BLaER1 treated with 17β-estradiol and CSF1 and Interleukin-3, amounts not matched to agents 10 nM and 100 nM (cell line): ENCODE measurements around the gene FHIT.

ENCODE experiments used
- H3K27ac ChIP-seq, 11 experiments: shearing (Covaris generic); formaldehyde crosslinking; 2 replicates each; pipeline ENCODE4 v1.8.1; 2022
- H3K27me3 ChIP-seq, 11 experiments: shearing (Covaris generic); formaldehyde crosslinking; 2 replicates each; pipeline ENCODE4 v1.8.1; 2022
- H3K36me3 ChIP-seq, 11 experiments: shearing (Covaris generic); formaldehyde crosslinking; 2 replicates each; pipeline ENCODE4 v1.8.1; 2022
- H3K4me1 ChIP-seq, 10 experiments: shearing (Covaris generic); formaldehyde crosslinking; 2 replicates each; pipeline ENCODE4 v1.8.1; 2022
- H3K4me2 ChIP-seq, 11 experiments: shearing (Covaris generic); formaldehyde crosslinking; 2 replicates each; pipeline ENCODE4 v1.8.1; 2022
- H3K4me3 ChIP-seq, 10 experiments: shearing (Covaris generic); formaldehyde crosslinking; 2 replicates each; pipeline ENCODE4 v1.8.1; 2022
- H3K9ac ChIP-seq, 11 experiments: shearing (Covaris generic); formaldehyde crosslinking; 2 replicates each; pipeline ENCODE4 v1.8.1; 2022
- H3K9me3 ChIP-seq, 11 experiments: shearing (Covaris generic); formaldehyde crosslinking; replicated peaks in 1 of 11; 2 replicates each; pipeline ENCODE4 v1.8.1; 2022
- H4K20me1 ChIP-seq, 11 experiments: shearing (Covaris generic); formaldehyde crosslinking; 2 replicates each; pipeline ENCODE4 v1.8.1; 2022
- Cebpa-rat ChIP-seq, 11 experiments: shearing (Covaris generic); IDR thresholded peaks; 2 replicates each; pipeline ENCODE4 v1.8.1; 2022

FHIT gene

GRCh38 chr3:59862686-59863085 lies 1388.6 kb downstream of the FHIT start:
- Histone ChIP-seq H3K27me3 (no peaks in the 10 kb centered on the region), H3K4me3 (no peak overlapping the region), H3K9ac (no peak overlapping the region), H3K9me3 (peaks cover 16 to 41% (median 26%) of the 10 kb centered on the region in 11 experiments; a peak in 20 of 22 replicates), H4K20me1 (no peaks in the 10 kb centered on the region), H3K36me3 (no peaks in the 10 kb centered on the region), H3K27ac (no peak overlapping the region), H3K4me1 (peaks cover 0 to 12% (median 6%) of the 10 kb centered on the region in 10 experiments; a peak in 11 of 20 replicates), H3K4me2 (no peak overlapping the region)
- no peak for TF ChIP-seq Cebpa-rat (IDR thresholded peaks at IDR 0.05)

GRCh38 chr3:59857589-59858346 lies 1393.5 kb downstream of the FHIT start:
- Histone ChIP-seq H3K4me3 (no peak overlapping the region), H3K9me3 (peaks cover 7 to 10% (median 9%) of the 10 kb centered on the region in 11 experiments; a peak in 14 of 22 replicates), H3K4me2 (no peak overlapping the region), H3K36me3 (no peaks in the 10 kb centered on the region), H3K27ac (no peak overlapping the region), H3K4me1 (no peaks in the 10 kb centered on the region), H3K9ac (no peak overlapping the region), H4K20me1 (no peaks in the 10 kb centered on the region), H3K27me3 (no peaks in the 10 kb centered on the region)
- no peak for TF ChIP-seq Cebpa-rat (IDR thresholded peaks at IDR 0.05)

GRCh38 chr3:59856934-59857460 lies 1394.3 kb downstream of the FHIT start:
- H3K4me2 ChIP-seq = no peak overlapping the region

GRCh38 chr3:59854061-59854709 lies 1397.1 kb downstream of the FHIT start:
- TF ChIP-seq Cebpa-rat (IDR thresholded peaks at IDR 0.05) = no peak
- H3K4me3 ChIP-seq = no peak overlapping the region
- no peak overlapping the region for H3K4me2 ChIP-seq
- H3K9me3 ChIP-seq = no peaks in the 10 kb centered on the region
- no peak overlapping the region for H3K9ac ChIP-seq
- H3K27me3 ChIP-seq = no peaks in the 10 kb centered on the region
- no peak overlapping the region for H3K27ac ChIP-seq
- no peaks in the 10 kb centered on the region for H3K4me1 ChIP-seq
- no peaks in the 10 kb centered on the region for H3K36me3 ChIP-seq
- H4K20me1 ChIP-seq = no peaks in the 10 kb centered on the region

More at GRCh38 chr3:59856934-59857460, 1394.3 kb downstream of the FHIT start:
- no peaks in the 10 kb centered on the region for H4K20me1 ChIP-seq
- H3K27me3 ChIP-seq = no peaks in the 10 kb centered on the region
- TF ChIP-seq Cebpa-rat (IDR thresholded peaks at IDR 0.05) = no peak
- H3K9me3 ChIP-seq = peaks cover 0 to 3% (median 2%) of the 10 kb centered on the region in 11 experiments; a peak in 9 of 22 replicates
- H3K4me3 ChIP-seq = no peak overlapping the region
- no peaks in the 10 kb centered on the region for H3K4me1 ChIP-seq
- no peaks in the 10 kb centered on the region for H3K36me3 ChIP-seq
- no peak overlapping the region for H3K27ac ChIP-seq
- H3K9ac ChIP-seq = no peak overlapping the region

- Histone ChIP-seq H3K4me1 (no peaks in the 10 kb centered on the region), H3K27ac (no peak overlapping the region), H3K36me3 (no peaks in the 10 kb centered on the region), H3K4me2 (no peak overlapping the region), H3K27me3 (no peaks in the 10 kb centered on the region), H3K9ac (no peak overlapping the region), H3K4me3 (no peak overlapping the region), H3K9me3 (peaks cover 0 to 13% (median 3%) of the 10 kb centered on the region in 11 experiments; a peak in 6 of 22 replicates), H4K20me1 (no peaks in the 10 kb centered on the region)
- TF ChIP-seq Cebpa-rat (IDR thresholded peaks at IDR 0.05) = no peak
These were observed 1400.8 kb downstream of the FHIT start for GRCh38 chr3:59850417-59850816.

- Histone ChIP-seq H4K20me1 (no peaks in the 10 kb centered on the region), H3K4me3 (no peak overlapping the region), H3K9me3 (peaks cover 0 to 13% (median 3%) of the 10 kb centered on the region in 11 experiments; a peak in 6 of 22 replicates), H3K4me2 (no peak overlapping the region), H3K36me3 (no peaks in the 10 kb centered on the region), H3K9ac (no peak overlapping the region), H3K4me1 (peaks cover 0 to 2% (median 0%) of the 10 kb centered on the region in 10 experiments; a peak in 2 of 20 replicates), H3K27ac (no peak overlapping the region), H3K27me3 (no peaks in the 10 kb centered on the region)
- TF ChIP-seq Cebpa-rat (IDR thresholded peaks at IDR 0.05) = no peak
These were observed 1405.9 kb downstream of the FHIT start for GRCh38 chr3:59845386-59845785.

GRCh38 chr3:59843821-59844220 lies 1407.4 kb downstream of the FHIT start:
- Histone ChIP-seq H3K4me1 (peaks cover 9 to 17% (median 14%) of the 10 kb centered on the region in 10 experiments), H3K27ac (no peak overlapping the region), H3K4me3 (no peak overlapping the region), H3K9me3 (peaks cover 0 to 13% (median 3%) of the 10 kb centered on the region in 11 experiments; a peak in 6 of 22 replicates), H3K36me3 (no peaks in the 10 kb centered on the region), H3K9ac (no peak overlapping the region), H3K4me2 (no peak overlapping the region), H4K20me1 (no peaks in the 10 kb centered on the region), H3K27me3 (no peaks in the 10 kb centered on the region)
- TF ChIP-seq Cebpa-rat (IDR thresholded peaks at IDR 0.05) = no peak

GRCh38 chr3:59839810-59840515 lies 1411.3 kb downstream of the FHIT start:
- Histone ChIP-seq H3K27ac (peak overlapping the region in 9 of 11 experiments; percentile 32 to 69 (median 52); a peak in 15 of 22 replicates), H3K9ac (peak overlapping the region in 4 of 11 experiments; percentile 9 to 51 (median 29); a peak in 6 of 22 replicates), H4K20me1 (no peaks in the 10 kb centered on the region), H3K4me1 (peaks cover 16 to 26% (median 19%) of the 10 kb centered on the region in 10 experiments), H3K4me3 (no peak overlapping the region), H3K27me3 (no peaks in the 10 kb centered on the region), H3K9me3 (peaks cover 0 to 3% (median 0%) of the 10 kb centered on the region in 11 experiments; a peak in 1 of 22 replicates), H3K36me3 (no peaks in the 10 kb centered on the region), H3K4me2 (peak overlapping the region; percentile 36 to 73 (median 56); a peak in 18 of 22 replicates)
- TF ChIP-seq Cebpa-rat (IDR thresholded peaks at IDR 0.05) = no peak
